ENCODE results near the gene PAX6. TPM values are rescaled to one million over a fixed set of nuclear protein-coding genes. Genes with fewer than 3 reads are reported as not detected.
"Not testable (repeated sequence)": the region's sequence is repeated elsewhere in the genome, so short reads cannot be mapped to it uniquely, and the experiment has no call there.

Gene PAX6
- total RNA-seq, 4 donors from 2014 or later = 0.46 TPM; not detected in 3

GRCh38 chr11:31747581-31747980, 63.5 kb downstream of the PAX6 start:
- no peak for TF ChIP-seq CTCF (IDR thresholded peaks at IDR 0.05)

GRCh38 chr11:31740731-31741368, 70.3 kb downstream of the PAX6 start:
- ATAC-seq (ENCODE audit: low FRiP score); DNase-seq (ENCODE audit: low spot score): not testable (repeated sequence)

More at GRCh38 chr11:31747581-31747980, 63.5 kb downstream of the PAX6 start:
- ATAC-seq (ENCODE audit: low FRiP score) (no peak), DNase-seq (ENCODE audit: low spot score) (no peak)

- TF ChIP-seq CTCF (IDR thresholded peaks at IDR 0.05) = no peak
- ATAC-seq (ENCODE audit: low FRiP score) = no peak
- no peak for DNase-seq (ENCODE audit: low spot score)
These were observed 71.0 kb downstream of the PAX6 start for GRCh38 chr11:31740131-31740530.
